Karpas-422 (cell line): Measurements from ENCODE around the gene PELI2. TPM values are rescaled to one million over a fixed set of nuclear protein-coding genes. Genes with fewer than 3 reads are reported as not detected.

ENCODE experiments used
- DNase-seq: peaks from one replicate; pipeline ENCODE4 v3.0.0-alpha.2; 2015
- H2AFZ ChIP-seq: fragments of 200-600 bp; sonication (generic); 2 replicates; pipeline ENCODE4 v1.6.1; 2014; ENCODE audit warnings: antibody characterized with exemption, low read length, mixed read lengths
- H3K27ac ChIP-seq: fragments of 200-600 bp; sonication (generic); 2 replicates; pipeline ENCODE4 v1.5.1; 2014; ENCODE audit warnings: mild to moderate bottlenecking, low read length, moderate library complexity
- H3K27me3 ChIP-seq: fragments of 200-600 bp; sonication (generic); 2 replicates; pipeline ENCODE4 v1.6.1; 2014; ENCODE audit warnings: low read length, mixed read lengths
- H3K36me3 ChIP-seq: fragments of 200-600 bp; sonication (generic); 2 replicates; pipeline ENCODE4 v1.6.1; 2014; ENCODE audit warnings: low read length, mixed read lengths; ENCODE audit not compliant: insufficient read depth
- H3K4me1 ChIP-seq: fragments of 200-600 bp; sonication (generic); 2 replicates; pipeline ENCODE4 v1.6.1; 2014; ENCODE audit warnings: mild to moderate bottlenecking, low read length, mixed read lengths
- H3K4me2 ChIP-seq: fragments of 200-600 bp; sonication (generic); 2 replicates; pipeline ENCODE4 v1.6.1; 2014; ENCODE audit warnings: low read length, low read depth, mild to moderate bottlenecking; ENCODE audit not compliant: poor library complexity, severe bottlenecking
- H3K4me3 ChIP-seq: fragments of 200-600 bp; sonication (generic); 2 replicates; pipeline ENCODE4 v1.5.1; 2014; ENCODE audit warnings: mild to moderate bottlenecking, antibody characterized with exemption, low read length, mixed read lengths
- H3K79me2 ChIP-seq: fragments of 200-600 bp; sonication (generic); 2 replicates; pipeline ENCODE4 v1.6.1; 2014; ENCODE audit warnings: mild to moderate bottlenecking, low read length, mixed read lengths
- H3K9ac ChIP-seq: fragments of 200-600 bp; sonication (generic); 2 replicates; pipeline ENCODE4 v1.6.0; 2014; ENCODE audit warnings: low read length
- H3K9me2 ChIP-seq: fragments of 200-600 bp; sonication (generic), shearing (Covaris generic); replicated peaks from 2 replicates; pipeline ENCODE4 v1.6.0; 2014; ENCODE audit warnings: mild to moderate bottlenecking, low read length, moderate library complexity; ENCODE audit not compliant: insufficient read depth
- H3K9me3 ChIP-seq: fragments of 300-700, 200-600 bp; sonication (generic); 2 replicates; pipeline ENCODE4 v1.6.1; 2014; ENCODE audit warnings: low read length, mixed read lengths
- H4K20me1 ChIP-seq: fragments of 200-600 bp; sonication (generic); 2 replicates; pipeline ENCODE4 v1.6.1; 2014; ENCODE audit warnings: mild to moderate bottlenecking, antibody characterized with exemption, low read length, low read depth; ENCODE audit not compliant: insufficient read depth
- total RNA-seq: library from RNA; depleted of rRNA; stranded (reverse); fragments of >200 nt; shearing (Covaris generic); gene quantifications from 2 replicates; pipeline ENCODE4 v1.2.3, GENCODE V29; 2014; ENCODE audit warnings: low replicate concordance

Gene PELI2
- total RNA-seq, 1 experiment from 2014 or later: 0.30 TPM

DNA sequence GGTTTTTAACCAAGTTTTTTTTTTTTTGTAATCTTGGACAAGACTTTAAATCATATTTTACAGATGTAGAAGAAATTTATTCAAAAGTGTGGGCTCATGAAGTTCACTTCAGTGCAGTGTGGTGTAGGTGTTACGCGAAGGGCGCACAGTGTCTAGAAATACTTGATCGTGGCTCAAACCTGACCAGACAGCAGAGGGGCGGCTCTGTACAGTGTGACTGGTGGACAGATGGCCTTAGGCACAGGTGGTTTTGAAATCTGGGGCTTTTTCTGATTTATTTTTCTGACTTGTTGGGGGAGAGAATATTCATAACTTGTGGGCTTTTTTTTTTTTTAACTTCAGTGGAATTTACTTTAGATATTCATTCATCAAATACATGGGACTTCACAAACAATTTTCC lies 179.2 kb downstream of the PELI2 start:
- no peak overlapping the region for H2AFZ ChIP-seq
- H3K27ac ChIP-seq: no peak overlapping the region
- no peak overlapping the region for H3K9ac ChIP-seq
- no peak for DNase-seq
- H3K9me3 ChIP-seq: no peaks in the 10 kb centered on the region
- H3K9me2 ChIP-seq: no peaks in the 10 kb centered on the region
- no peaks in the 10 kb centered on the region for H3K4me1 ChIP-seq
- no peaks in the 10 kb centered on the region for H3K27me3 ChIP-seq
- no peaks in the 10 kb centered on the region for H3K79me2 ChIP-seq
- no peak overlapping the region for H3K4me2 ChIP-seq
- no peak overlapping the region for H3K4me3 ChIP-seq
- H3K36me3 ChIP-seq: no peaks in the 10 kb centered on the region
- H4K20me1 ChIP-seq: no peaks in the 10 kb centered on the region

DNA sequence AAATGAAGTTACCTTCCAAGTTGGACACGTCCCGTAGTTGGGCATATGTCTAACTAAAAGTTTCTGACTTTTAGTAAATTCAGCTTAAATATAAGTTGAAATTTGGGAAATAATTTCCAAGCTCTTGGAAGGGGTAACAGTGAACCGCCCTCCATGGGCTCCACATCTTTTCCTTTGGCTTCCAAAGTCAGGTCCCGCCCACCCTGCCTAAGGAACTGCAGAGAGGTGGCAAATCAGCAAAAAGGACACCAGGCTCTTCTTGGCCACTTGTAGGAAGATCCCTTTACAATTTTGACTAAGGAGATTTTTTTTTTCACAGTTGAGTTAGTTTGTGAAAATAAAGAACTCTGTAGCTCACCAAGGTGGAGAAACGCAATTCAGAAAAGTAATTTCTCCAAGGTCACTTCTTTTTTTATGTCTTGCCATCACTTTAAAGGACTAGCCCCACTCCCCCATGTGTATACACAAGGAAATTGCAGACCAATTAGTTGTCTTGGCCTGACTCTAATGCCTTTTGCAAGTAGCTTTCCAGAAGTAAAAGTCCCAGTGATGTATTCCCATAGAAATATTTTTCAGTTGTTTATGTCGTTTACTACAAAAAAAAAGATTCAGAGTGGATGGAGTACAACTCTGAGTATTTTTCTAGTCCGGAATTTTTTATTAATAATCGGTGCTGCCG lies 181.2 kb downstream of the PELI2 start:
- Histone ChIP-seq H3K4me2 (no peak overlapping the region), H3K27me3 (no peaks in the 10 kb centered on the region), H3K79me2 (no peaks in the 10 kb centered on the region), H3K4me1 (no peaks in the 10 kb centered on the region), H3K9me2 (no peaks in the 10 kb centered on the region), H3K36me3 (no peaks in the 10 kb centered on the region), H4K20me1 (no peaks in the 10 kb centered on the region), H3K4me3 (no peak overlapping the region), H2AFZ (no peak overlapping the region), H3K9ac (no peak overlapping the region), H3K9me3 (no peaks in the 10 kb centered on the region), H3K27ac (no peak overlapping the region)
- DNase-seq: no peak

DNA sequence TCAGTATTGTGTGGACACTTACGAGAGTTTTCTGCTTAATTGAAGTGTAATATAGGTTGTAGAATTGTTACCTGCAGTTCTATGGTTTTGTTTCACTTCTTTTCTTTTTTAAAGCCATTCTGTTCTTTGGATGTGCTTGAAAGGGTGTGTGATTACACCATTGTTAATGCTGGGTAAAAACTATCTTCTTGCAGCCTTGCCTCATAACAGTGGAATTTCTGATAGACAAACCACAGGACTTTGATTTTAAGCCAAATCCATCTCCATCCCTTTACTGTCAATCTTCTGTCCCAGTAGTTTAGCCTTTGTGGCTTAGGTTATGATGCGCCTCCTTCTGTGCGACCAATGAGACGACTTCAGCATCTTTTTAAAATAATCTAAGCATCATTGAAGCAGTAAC lies 182.3 kb downstream of the PELI2 start:
- no peaks in the 10 kb centered on the region for H4K20me1 ChIP-seq
- H3K4me2 ChIP-seq: no peak overlapping the region
- H3K9me2 ChIP-seq: no peaks in the 10 kb centered on the region
- DNase-seq: no peak
- no peaks in the 10 kb centered on the region for H3K4me1 ChIP-seq
- no peak overlapping the region for H2AFZ ChIP-seq
- no peaks in the 10 kb centered on the region for H3K27me3 ChIP-seq
- H3K79me2 ChIP-seq: no peaks in the 10 kb centered on the region
- no peaks in the 10 kb centered on the region for H3K36me3 ChIP-seq
- no peak overlapping the region for H3K9ac ChIP-seq
- H3K9me3 ChIP-seq: no peaks in the 10 kb centered on the region
- H3K4me3 ChIP-seq: no peak overlapping the region
- no peak overlapping the region for H3K27ac ChIP-seq

DNA sequence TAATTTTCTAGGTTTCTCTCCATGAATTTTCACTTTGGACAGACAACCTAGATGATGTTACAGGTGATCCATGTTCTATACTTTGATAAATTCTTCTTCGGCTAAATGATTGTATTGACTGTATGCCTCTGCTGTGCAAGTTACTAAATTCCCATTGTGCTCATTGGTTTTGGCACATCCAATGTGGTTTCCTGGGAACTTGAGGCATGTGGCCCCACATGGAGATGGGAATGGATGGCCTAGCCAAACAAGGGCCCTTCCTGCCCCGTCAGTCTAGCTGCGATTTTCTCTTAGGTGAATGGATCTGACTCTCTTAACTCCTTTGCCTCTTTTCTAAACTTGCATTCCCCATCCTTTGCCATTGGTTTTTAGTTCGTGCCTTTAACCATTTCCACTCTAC lies 186.2 kb downstream of the PELI2 start:
- Histone ChIP-seq H3K9me3 (no peaks in the 10 kb centered on the region), H3K4me1 (no peaks in the 10 kb centered on the region), H4K20me1 (no peaks in the 10 kb centered on the region), H3K4me2 (no peak overlapping the region), H3K36me3 (no peaks in the 10 kb centered on the region), H3K9me2 (no peaks in the 10 kb centered on the region), H3K4me3 (no peak overlapping the region), H2AFZ (no peak overlapping the region), H3K9ac (no peak overlapping the region), H3K27me3 (no peaks in the 10 kb centered on the region), H3K27ac (no peak overlapping the region), H3K79me2 (no peaks in the 10 kb centered on the region)
- no peak for DNase-seq

DNA sequence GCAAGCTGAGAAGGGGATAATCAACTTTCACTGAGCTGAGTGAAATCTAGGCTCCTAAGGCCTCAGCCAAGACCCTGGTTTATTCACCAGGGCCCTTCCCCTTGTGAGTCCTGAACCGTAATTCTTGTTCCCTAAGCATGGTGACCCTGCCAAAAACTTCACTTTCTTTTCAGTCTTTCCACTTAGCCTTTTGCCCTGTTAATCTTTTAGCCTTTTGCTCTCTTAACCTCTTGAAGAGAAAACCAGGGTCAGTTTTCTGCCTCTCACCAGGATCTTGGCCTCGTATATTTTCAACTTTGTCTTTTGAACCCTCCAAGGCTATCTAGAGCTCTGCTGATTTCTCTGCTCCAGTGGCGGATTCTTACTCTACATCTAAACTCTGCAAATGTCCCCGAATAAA lies 191.0 kb downstream of the PELI2 start:
- H2AFZ ChIP-seq: no peak overlapping the region
- no peak overlapping the region for H3K27ac ChIP-seq
- no peak overlapping the region for H3K9ac ChIP-seq
- no peaks in the 10 kb centered on the region for H3K4me1 ChIP-seq
- no peaks in the 10 kb centered on the region for H3K9me2 ChIP-seq
- no peaks in the 10 kb centered on the region for H3K27me3 ChIP-seq
- H4K20me1 ChIP-seq: no peaks in the 10 kb centered on the region
- no peak overlapping the region for H3K4me2 ChIP-seq
- no peaks in the 10 kb centered on the region for H3K9me3 ChIP-seq
- no peak overlapping the region for H3K4me3 ChIP-seq
- H3K36me3 ChIP-seq: no peaks in the 10 kb centered on the region
- H3K79me2 ChIP-seq: no peaks in the 10 kb centered on the region
- no peak for DNase-seq

DNA sequence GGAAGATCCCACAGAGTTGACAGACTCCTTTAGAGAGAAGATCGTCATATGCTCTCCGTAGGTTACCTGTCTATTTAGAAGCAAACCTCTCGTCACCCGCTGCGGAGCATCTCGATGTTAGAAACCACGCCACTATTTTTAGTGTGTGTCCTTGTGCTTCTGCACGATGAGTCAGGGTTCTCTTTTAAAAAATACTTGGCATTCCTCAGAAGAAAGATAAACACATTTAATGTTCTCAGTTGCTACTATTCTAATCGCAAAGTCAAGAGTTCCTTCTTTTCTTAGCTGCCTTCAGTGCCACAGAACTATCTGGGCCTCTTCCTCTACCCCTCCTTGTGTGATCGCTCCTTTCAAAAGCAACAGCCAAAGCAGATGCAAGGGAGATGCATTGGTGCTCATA lies 192.4 kb downstream of the PELI2 start:
- Histone ChIP-seq H3K27me3 (no peaks in the 10 kb centered on the region), H3K4me1 (peaks cover under 1% of the 10 kb centered on the region; the same call in 1 of the 2 replicates), H2AFZ (no peak overlapping the region), H4K20me1 (no peaks in the 10 kb centered on the region), H3K9me2 (no peaks in the 10 kb centered on the region), H3K36me3 (no peaks in the 10 kb centered on the region), H3K9me3 (no peaks in the 10 kb centered on the region), H3K4me2 (no peak overlapping the region), H3K79me2 (no peaks in the 10 kb centered on the region), H3K9ac (no peak overlapping the region), H3K27ac (no peak overlapping the region), H3K4me3 (no peak overlapping the region)
- no peak for DNase-seq

DNA sequence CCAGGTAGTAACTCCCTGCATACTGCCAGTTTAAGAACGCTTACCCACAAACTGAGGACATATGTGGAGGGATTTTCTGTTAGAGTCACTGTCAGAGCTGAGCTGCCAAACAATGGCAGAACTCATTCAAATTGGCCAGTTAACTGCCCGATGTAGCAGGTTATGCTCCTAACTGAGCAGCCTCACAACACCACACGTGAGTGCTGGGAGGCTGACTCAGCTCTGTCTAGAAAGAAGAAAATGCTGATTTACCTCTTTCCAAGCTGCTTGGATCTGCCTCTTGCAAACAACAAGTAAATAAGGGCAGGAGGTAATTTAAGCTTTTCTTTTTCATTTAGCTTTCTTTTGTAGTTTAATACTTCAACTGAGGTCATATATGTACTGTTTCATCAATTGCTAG lies 195.6 kb downstream of the PELI2 start:
- no peak overlapping the region for H2AFZ ChIP-seq
- H3K79me2 ChIP-seq: no peaks in the 10 kb centered on the region
- no peak for DNase-seq
- H3K36me3 ChIP-seq: no peaks in the 10 kb centered on the region
- peaks cover 3% of the 10 kb centered on the region; the same call in 1 of the 2 replicates for H3K4me1 ChIP-seq
- H3K4me3 ChIP-seq: no peak overlapping the region
- H3K27ac ChIP-seq: no peak overlapping the region
- H3K9me2 ChIP-seq: no peaks in the 10 kb centered on the region
- no peaks in the 10 kb centered on the region for H3K27me3 ChIP-seq
- H3K9ac ChIP-seq: no peak overlapping the region
- no peaks in the 10 kb centered on the region for H3K9me3 ChIP-seq
- no peak overlapping the region for H3K4me2 ChIP-seq
- no peaks in the 10 kb centered on the region for H4K20me1 ChIP-seq

DNA sequence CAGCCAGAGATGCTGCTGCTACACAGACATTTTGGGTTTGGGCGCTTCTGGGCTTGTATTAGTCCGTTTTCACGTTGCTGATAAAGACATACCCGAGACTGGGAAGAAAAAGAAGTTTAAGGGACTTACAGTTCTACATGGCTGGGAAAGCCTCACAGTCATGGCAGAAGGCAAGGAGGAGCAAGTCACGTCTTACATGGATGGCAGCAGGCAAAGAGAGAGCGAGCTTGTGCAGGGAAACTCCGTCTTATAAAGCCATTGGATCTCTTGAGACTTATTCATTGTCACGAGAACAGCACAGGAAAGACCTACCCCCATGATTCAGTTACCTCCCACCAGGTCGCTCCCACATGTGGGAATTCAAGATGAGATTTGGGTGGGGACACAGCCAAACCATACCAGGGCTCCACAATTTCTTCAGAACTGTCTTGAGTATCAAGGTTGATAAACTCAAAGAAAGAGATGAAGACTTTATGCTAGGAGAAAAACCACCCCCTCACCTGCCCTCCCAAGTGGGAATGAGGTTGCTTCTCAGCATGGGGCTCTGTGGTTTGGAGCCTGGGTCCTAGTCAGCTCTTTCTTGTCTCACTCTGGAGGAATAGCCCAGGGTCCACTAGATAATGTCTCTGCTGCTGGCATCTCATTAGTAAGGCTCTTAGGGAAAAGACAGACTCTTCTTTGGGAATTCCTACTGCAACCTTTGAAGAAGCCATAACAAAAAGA lies 200.3 kb downstream of the PELI2 start:
- no peaks in the 10 kb centered on the region for H4K20me1 ChIP-seq
- H3K27me3 ChIP-seq: 0 out of 2 replicates have a peak, but pooled peaks cover 3% of the 10 kb centered on the region
- no peaks in the 10 kb centered on the region for H3K36me3 ChIP-seq

More for the DNA sequence above, 200.3 kb downstream of the PELI2 start:
- Histone ChIP-seq H3K79me2 (no peaks in the 10 kb centered on the region), H3K9me2 (no peaks in the 10 kb centered on the region), H2AFZ (no peak overlapping the region), H3K4me1 (peaks cover 3% of the 10 kb centered on the region; the same call in 1 of the 2 replicates), H3K4me3 (no peak overlapping the region), H3K9me3 (no peaks in the 10 kb centered on the region), H3K9ac (no peak overlapping the region), H3K4me2 (no peak overlapping the region), H3K27ac (no peak overlapping the region)
- DNase-seq: no peak
